HFFc6 (cell line): ENCODE results near the gene CHD3. TPM values are rescaled to one million over a fixed set of nuclear protein-coding genes. Genes with fewer than 3 reads are reported as not detected.

ENCODE experiments used
- DNase-seq: peaks from one replicate; pipeline ENCODE4 v3.0.0-alpha.2; 2018
- H3K27ac Mint-ChIP-seq: 2 replicates; pipeline ENCODE4 v1.8.0; 2020; ENCODE audit warnings: mild to moderate bottlenecking, mixed read lengths
- H3K27me3 Mint-ChIP-seq: 2 replicates; pipeline ENCODE4 v1.8.0; 2021; ENCODE audit warnings: mild to moderate bottlenecking, moderate library complexity, mixed read lengths; ENCODE audit not compliant: insufficient read depth
- H3K36me3 Mint-ChIP-seq: 2 replicates; pipeline ENCODE4 v1.8.0; 2021; ENCODE audit warnings: low read depth, mixed read lengths
- H3K4me1 Mint-ChIP-seq: 2 replicates; pipeline ENCODE4 v1.8.0; 2020; ENCODE audit warnings: low read depth, mixed read lengths
- H3K4me3 Mint-ChIP-seq: 2 replicates; pipeline ENCODE4 v1.8.0; 2020; ENCODE audit warnings: mild to moderate bottlenecking, moderate library complexity, mixed read lengths
- H3K9me3 Mint-ChIP-seq: 2 replicates; pipeline ENCODE4 v1.8.0; 2020; ENCODE audit warnings: mild to moderate bottlenecking, mixed read lengths
- CTCF ChIP-seq: fragments of 200-600 bp; sonication (generic); IDR thresholded peaks from 2 replicates; pipeline ENCODE4 v1.5.0; 2021; ENCODE audit warnings: antibody characterized with exemption, mild to moderate bottlenecking
- total RNA-seq, 6 experiments: library from RNA; stranded (reverse); fragmentation: NEBNext Ultra II Directional; extraction: Animal tissue kit (Norgen Biotek cat#: 25700); gene quantifications; 2 replicates in 1 of 6; 3 replicates in 5 of 6; pipeline ENCODE4 v1.2.3, GENCODE V29; 2021

CHD3 gene
- total RNA-seq, 6 experiments from 2014 or later = 83.3 to 112 (median 110) TPM

- Mint-ChIP-seq H3K36me3 (peaks cover 30% of the 10 kb centered on the region), H3K27me3 (peaks cover 8% of the 10 kb centered on the region), H3K27ac (no peak overlapping the region), H3K9me3 (no peaks in the 10 kb centered on the region), H3K4me3 (no peak overlapping the region), H3K4me1 (peaks cover 20% of the 10 kb centered on the region)
- DNase-seq = no peak
- no peak for TF ChIP-seq CTCF
Observed at GRCh38 chr17:7910711-7911110, 22.1 kb downstream of the CHD3 start.

- no peak overlapping the region for H3K27ac Mint-ChIP-seq
- DNase-seq = no peak
- H3K4me1 Mint-ChIP-seq = peaks cover 20% of the 10 kb centered on the region
- peaks cover 30% of the 10 kb centered on the region for H3K36me3 Mint-ChIP-seq
- no peak for TF ChIP-seq CTCF
- H3K9me3 Mint-ChIP-seq = no peaks in the 10 kb centered on the region
- H3K27me3 Mint-ChIP-seq = peaks cover 8% of the 10 kb centered on the region
- H3K4me3 Mint-ChIP-seq = no peak overlapping the region
Observed at GRCh38 chr17:7911116-7911515, 22.5 kb downstream of the CHD3 start.

- H3K4me3 Mint-ChIP-seq = no peak overlapping the region
- DNase-seq = peak; percentile 69
- H3K4me1 Mint-ChIP-seq = peaks cover 32% of the 10 kb centered on the region
- peak overlapping the region; percentile 6; the same call in 1 of the 2 replicates for H3K27ac Mint-ChIP-seq
- H3K9me3 Mint-ChIP-seq = no peaks in the 10 kb centered on the region
- peaks cover 6% of the 10 kb centered on the region for H3K27me3 Mint-ChIP-seq
- peaks cover 20% of the 10 kb centered on the region for H3K36me3 Mint-ChIP-seq
- peak; percentile 79 for TF ChIP-seq CTCF
Observed at GRCh38 chr17:7912927-7913524, 24.4 kb downstream of the CHD3 start.

GRCh38 chr17:7915179-7915610, 26.6 kb downstream of the CHD3 start:
- peaks cover 32% of the 10 kb centered on the region for H3K4me1 Mint-ChIP-seq
- peak; percentile 27 for DNase-seq
- TF ChIP-seq CTCF = no peak
- peak overlapping the region; percentile 92 for H3K4me3 Mint-ChIP-seq
- peaks cover 11% of the 10 kb centered on the region for H3K36me3 Mint-ChIP-seq
- H3K27me3 Mint-ChIP-seq = peaks cover 6% of the 10 kb centered on the region
- no peaks in the 10 kb centered on the region for H3K9me3 Mint-ChIP-seq
- H3K27ac Mint-ChIP-seq = peak overlapping the region; percentile 88

- H3K4me3 Mint-ChIP-seq = peak within 1 kb of the TSS; percentile 92
- H3K27ac Mint-ChIP-seq = peak within 1 kb of the TSS; percentile 96
- H3K4me1 Mint-ChIP-seq = peaks cover 32% of the 10 kb centered on the region
- no peaks in the 10 kb centered on the region for H3K9me3 Mint-ChIP-seq
- TF ChIP-seq CTCF = no peak; the same call in 1 of the 2 replicates
- peak; percentile 97 for DNase-seq
- peaks cover 5% of the 10 kb centered on the region for H3K36me3 Mint-ChIP-seq
- H3K27me3 Mint-ChIP-seq = peaks cover 6% of the 10 kb centered on the region
Observed at GRCh38 chr17:7915611-7916384, 27.2 kb downstream of the CHD3 start, which contains the start of gene RNF227. Gene RNF227, minus strand, starts transcription at chr17:7916289. Its CDS starts 94 bp downstream, at chr17:7916195.
